Cardiac fibroblast (primary cell): ENCODE results near the gene THSD4.

Experiments
- DNase-seq, 2 donors: peaks; one replicate each; pipeline versions ENCODE4 v3.0.0 to v3.0.0-alpha.2; 2010; ENCODE audit warnings: low read depth in 2 of 2
- H3K4me3 ChIP-seq, 2 donors: replicated peaks in 1 of 2; 1 replicate in 1 of 2; 2 replicates in 1 of 2; pipeline ENCODE4 v1.5.1; 2011; ENCODE audit warnings: low read depth in 2 of 2, low read length in 2 of 2, mild to moderate bottlenecking in 2 of 2, moderate library complexity in 1 of 2
- CTCF ChIP-seq: IDR thresholded peaks from one replicate; pipeline ENCODE4 v1.5.1; 2011; ENCODE audit warnings: low read depth, mild to moderate bottlenecking, low read length, inconsistent platforms

THSD4 gene

GRCh38 chr15:71607383-71607782 lies 492.1 kb downstream of the THSD4 start:
- H3K4me3 ChIP-seq, result no peak overlapping the region
- DNase-seq, result no peak
- no peak for TF ChIP-seq CTCF

GRCh38 chr15:71610728-71611552 lies 495.7 kb downstream of the THSD4 start:
- no peak for TF ChIP-seq CTCF
- no peak for DNase-seq
- no peak overlapping the region for H3K4me3 ChIP-seq

GRCh38 chr15:71611553-71612396 lies 496.5 kb downstream of the THSD4 start:
- DNase-seq, result no peak
- no peak overlapping the region for H3K4me3 ChIP-seq
- no peak for TF ChIP-seq CTCF

- TF ChIP-seq CTCF, result no peak
- no peak overlapping the region for H3K4me3 ChIP-seq
- DNase-seq, result no peak
Observed at GRCh38 chr15:71612397-71612722, 497.1 kb downstream of the THSD4 start.

- no peak for DNase-seq
- TF ChIP-seq CTCF, result no peak
- no peak overlapping the region for H3K4me3 ChIP-seq
Observed at GRCh38 chr15:71612869-71613268, 497.6 kb downstream of the THSD4 start.

- H3K4me3 ChIP-seq, result no peak overlapping the region
- DNase-seq, result no peak
- no peak for TF ChIP-seq CTCF
Observed at GRCh38 chr15:71623111-71623510, 507.8 kb downstream of the THSD4 start.
